SH-SY5Y (cell line): Measurements from ENCODE around the gene GALNT18.

Experiments used
- GATA2 ChIP-seq: IDR thresholded peaks from 2 replicates; pipeline ENCODE4 v1.6.1; 2011; ENCODE audit warnings: mild to moderate bottlenecking, low read depth, low read length
- GATA3 ChIP-seq: IDR thresholded peaks from 2 replicates; pipeline ENCODE4 v1.6.1; 2011; ENCODE audit warnings: low read depth, mild to moderate bottlenecking, low read length, moderate library complexity

DNA sequence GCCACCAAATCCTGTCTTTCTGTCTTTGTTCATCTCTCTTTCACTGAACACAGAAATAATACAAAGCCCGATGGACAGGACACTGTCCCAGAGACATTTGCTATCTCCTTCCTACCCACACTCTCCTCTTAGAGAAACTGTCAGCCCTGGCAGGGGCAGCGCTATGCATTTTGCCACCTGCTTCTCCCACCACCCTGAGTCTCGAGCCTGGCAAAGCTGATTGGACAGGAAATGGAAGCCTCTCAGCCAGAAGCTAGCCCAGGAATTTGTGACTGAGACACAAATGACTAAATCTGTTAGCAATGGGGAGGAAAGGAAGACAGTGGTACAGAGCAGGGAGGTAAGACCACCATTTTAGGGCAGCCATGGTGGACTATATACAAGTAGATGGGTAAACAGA, 14.9 kb upstream of the GALNT18 start:
- no peak for TF ChIP-seq GATA2
- no peak for TF ChIP-seq GATA3
